HepG2 (cell line): ENCODE data around the gene FMNL2. TPM values are rescaled to one million over a fixed set of nuclear protein-coding genes. Genes with fewer than 3 reads are reported as not detected.

Experiments
- AKAP8 ChIP-seq: sonication (generic); formaldehyde crosslinking; IDR thresholded peaks from 2 replicates; pipeline ENCODE4 v1.5.1; 2020; ENCODE audit warnings: mild to moderate bottlenecking, missing genetic modification reagents
- ATF1 ChIP-seq: IDR thresholded peaks from 2 replicates; pipeline ENCODE4 v1.6.1; 2016; ENCODE audit warnings: mild to moderate bottlenecking, control low read depth
- CAMTA2 ChIP-seq: sonication (generic); formaldehyde crosslinking; IDR thresholded peaks from 2 replicates; pipeline ENCODE4 v1.4.0; 2020; ENCODE audit warnings: mild to moderate bottlenecking, missing genetic modification reagents, borderline replicate concordance
- HNRNPH1 ChIP-seq: fragments of 200-400 bp; formaldehyde crosslinking; optimal IDR thresholded peaks from 2 replicates; pipeline ENCODE3; 2017; ENCODE audit warnings: mild to moderate bottlenecking, low read depth, low read length
- MEF2D ChIP-seq: sonication (generic); formaldehyde crosslinking; IDR thresholded peaks from 2 replicates; pipeline ENCODE4 v1.5.1; 2020; ENCODE audit warnings: mild to moderate bottlenecking, missing genetic modification reagents
- NONO ChIP-seq, 2 experiments: fragments of 450-650 bp in 1 of 2; sonication (generic) in 1 of 2; formaldehyde crosslinking in 1 of 2; IDR thresholded peaks in 1 of 2; conservative IDR thresholded peaks in 1 of 2; 2 replicates each; pipeline versions ENCODE4 v1.6.1 to v1.8.0; 2017 to 2022; ENCODE audit warnings: mild to moderate bottlenecking in 1 of 2, missing genetic modification reagents in 1 of 2, moderate library complexity in 1 of 2
- SOX13 ChIP-seq, 3 experiments: fragments of 450-650 bp in 1 of 3; sonication (generic) in 1 of 3; formaldehyde crosslinking in 1 of 3; IDR thresholded peaks in 2 of 3; conservative IDR thresholded peaks in 1 of 3; 2 replicates each; pipeline versions ENCODE4 v1.5.0 to v1.6.1; 2016 to 2020; ENCODE audit warnings: antibody characterized with exemption in 1 of 3, mild to moderate bottlenecking in 1 of 3, missing compliant biosample characterization in 1 of 3, missing genetic modification reagents in 1 of 3, moderate library complexity in 1 of 3
- TOE1 ChIP-seq: sonication (generic); formaldehyde crosslinking; IDR thresholded peaks from 2 replicates; pipeline ENCODE4 v1.4.0; 2020; ENCODE audit warnings: mild to moderate bottlenecking, missing genetic modification reagents
- TP53 ChIP-seq: sonication (generic); formaldehyde crosslinking; conservative IDR thresholded peaks from 2 replicates; pipeline ENCODE4 v1.4.0; 2020; ENCODE audit warnings: missing genetic modification reagents
- ZBTB3 ChIP-seq: sonication (generic); formaldehyde crosslinking; IDR thresholded peaks from 2 replicates; pipeline ENCODE4 v1.4.0; 2020; ENCODE audit warnings: low read depth, mild to moderate bottlenecking, moderate library complexity, missing genetic modification reagents, borderline replicate concordance
- ZNF180 ChIP-seq: sonication (generic); formaldehyde crosslinking; IDR thresholded peaks from 2 replicates; pipeline ENCODE4 v1.4.0; 2020; ENCODE audit warnings: low read depth, missing genetic modification reagents, borderline replicate concordance
- ZNF674 ChIP-seq: sonication (generic); formaldehyde crosslinking; IDR thresholded peaks from 2 replicates; pipeline ENCODE4 v1.5.0; 2020; ENCODE audit warnings: low read depth, mild to moderate bottlenecking, missing genetic modification reagents
- ZNF772 ChIP-seq: sonication (generic); formaldehyde crosslinking; IDR thresholded peaks from 2 replicates; pipeline ENCODE4 v1.5.0; 2020; ENCODE audit warnings: mild to moderate bottlenecking, missing genetic modification reagents
- ZNF839 ChIP-seq: sonication (generic); formaldehyde crosslinking; IDR thresholded peaks from 2 replicates; pipeline ENCODE4 v1.4.0; 2020; ENCODE audit warnings: missing genetic modification reagents, mild to moderate bottlenecking, borderline replicate concordance
- ZSCAN29 ChIP-seq: sonication (generic); formaldehyde crosslinking; conservative IDR thresholded peaks from 2 replicates; pipeline ENCODE4 v1.4.0; 2020; ENCODE audit warnings: mild to moderate bottlenecking, missing genetic modification reagents
- ZSCAN30 ChIP-seq: sonication (generic); formaldehyde crosslinking; IDR thresholded peaks from 2 replicates; pipeline ENCODE4 v1.5.0; 2020; ENCODE audit warnings: mild to moderate bottlenecking, missing genetic modification reagents
- polyA plus RNA-seq, 8 experiments: library from polyadenylated mRNA; depleted of rRNA in 3 of 8; stranded (reverse) in 7 of 8; unstranded in 1 of 8; fragments of >200 nt; fragmentation: Illumina TruSeq in 4 of 8; extraction: Trizol in 4 of 8; gene quantifications; 2 replicates each; pipeline versions ENCODE4 v1.2.1 to v1.2.3, GENCODE V29; 2011 to 2016; ENCODE audit warnings: low read depth in 4 of 8, missing spikeins in 1 of 8, mixed read lengths in 1 of 8; ENCODE audit not compliant: insufficient read depth in 1 of 8
- total RNA-seq, 5 experiments: library from RNA; depleted of rRNA; stranded (reverse); fragments of >200 nt; fragmentation: Illumina TruSeq; extraction: Trizol; gene quantifications; 2 replicates each; pipeline ENCODE4 v1.2.3, GENCODE V29; 2016; ENCODE audit warnings: low read depth in 1 of 5
- TF ChIP-seq, protein P1 (sequence below): sonication (generic); formaldehyde crosslinking; IDR thresholded peaks from 2 replicates; pipeline ENCODE4 v1.5.1; 2020; ENCODE audit warnings: missing genetic modification reagents, mild to moderate bottlenecking, borderline replicate concordance
- TF ChIP-seq, protein P2 (sequence below): IDR thresholded peaks from 2 replicates; pipeline ENCODE4 v1.4.0; 2020; ENCODE audit warnings: mild to moderate bottlenecking, missing genetic modification reagents
- TF ChIP-seq, protein P3 (sequence below): sonication (generic); formaldehyde crosslinking; IDR thresholded peaks from 2 replicates; pipeline ENCODE4 v1.4.0; 2020; ENCODE audit warnings: missing genetic modification reagents
- TF ChIP-seq, protein P4 (sequence below): sonication (generic); formaldehyde crosslinking; IDR thresholded peaks from 2 replicates; pipeline ENCODE4 v1.8.0; 2022; ENCODE audit warnings: missing genetic modification reagents, mild to moderate bottlenecking, moderate library complexity, borderline replicate concordance

The FMNL2 gene
- total and polyA plus RNA-seq, 2 of the 13 experiments (the other 11 are each of a cell fraction or from before 2014, with no cell fraction given), result 66.5 to 67.7 TPM

DNA sequence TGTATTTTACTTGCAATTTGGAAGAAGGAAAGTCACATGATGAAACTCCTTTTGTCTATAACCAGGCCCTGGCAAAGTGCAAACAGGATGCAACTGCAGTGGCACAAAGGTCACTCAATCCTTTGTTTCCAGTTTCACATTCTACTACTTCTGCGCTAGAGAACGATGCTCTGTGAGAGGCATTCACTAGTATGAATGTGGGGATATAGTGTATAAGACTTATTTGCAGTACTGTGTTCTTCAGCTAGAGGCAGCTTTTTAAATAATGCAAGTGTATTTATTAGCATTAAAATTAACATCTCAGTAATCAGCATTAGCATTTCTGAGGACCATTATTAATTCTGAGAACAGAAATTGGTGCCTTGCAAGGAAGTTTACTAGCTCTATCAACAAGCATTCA is 313.4 kb downstream of the FMNL2 start (continued):
- TF ChIP-seq, protein P1, sequence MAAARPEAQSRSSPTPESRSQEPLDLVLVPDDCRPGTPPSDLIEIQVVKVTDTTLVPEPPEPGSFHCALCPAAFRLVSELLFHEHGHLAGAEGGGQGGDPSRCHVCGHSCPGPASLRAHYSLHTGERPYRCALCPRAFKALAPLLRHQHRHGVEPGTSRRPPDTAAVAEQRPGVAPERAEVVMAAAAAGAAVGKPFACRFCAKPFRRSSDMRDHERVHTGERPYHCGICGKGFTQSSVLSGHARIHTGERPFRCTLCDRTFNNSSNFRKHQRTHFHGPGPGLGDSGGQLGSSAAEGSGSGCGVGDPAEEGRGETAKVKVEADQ (CRISPR knock-in tag), result no peak
- TF ChIP-seq ZNF839 (CRISPR knock-in tag) (no peak), ZNF180 (CRISPR knock-in tag) (no peak), AKAP8 (CRISPR knock-in tag) (no peak), HNRNPH1 (no peak), ZNF674 (CRISPR knock-in tag) (no peak), MEF2D (CRISPR knock-in tag) (no peak), NONO (IDR thresholded peaks at IDR 0.05) (no peak), NONO (CRISPR knock-in tag; conservative IDR thresholded peaks at IDR 0.05) (no peak), ZSCAN29 (no peak), ATF1 (no peak), ZSCAN30 (no peak), CAMTA2 (CRISPR knock-in tag) (no peak), SOX13 (IDR thresholded peaks at IDR 0.05) (peak; percentile 87), SOX13 (CRISPR knock-in tag; conservative IDR thresholded peaks at IDR 0.05 in 1 of 2, IDR thresholded peaks at IDR 0.05 in 1 of 2) (peak in 1 of 2 experiments; percentile 97; a peak in 2 of 4 replicates), ZNF772 (no peak), ZBTB3 (CRISPR knock-in tag) (no peak), TOE1 (no peak), TP53 (CRISPR knock-in tag) (no peak)
- TF ChIP-seq, protein P2, sequence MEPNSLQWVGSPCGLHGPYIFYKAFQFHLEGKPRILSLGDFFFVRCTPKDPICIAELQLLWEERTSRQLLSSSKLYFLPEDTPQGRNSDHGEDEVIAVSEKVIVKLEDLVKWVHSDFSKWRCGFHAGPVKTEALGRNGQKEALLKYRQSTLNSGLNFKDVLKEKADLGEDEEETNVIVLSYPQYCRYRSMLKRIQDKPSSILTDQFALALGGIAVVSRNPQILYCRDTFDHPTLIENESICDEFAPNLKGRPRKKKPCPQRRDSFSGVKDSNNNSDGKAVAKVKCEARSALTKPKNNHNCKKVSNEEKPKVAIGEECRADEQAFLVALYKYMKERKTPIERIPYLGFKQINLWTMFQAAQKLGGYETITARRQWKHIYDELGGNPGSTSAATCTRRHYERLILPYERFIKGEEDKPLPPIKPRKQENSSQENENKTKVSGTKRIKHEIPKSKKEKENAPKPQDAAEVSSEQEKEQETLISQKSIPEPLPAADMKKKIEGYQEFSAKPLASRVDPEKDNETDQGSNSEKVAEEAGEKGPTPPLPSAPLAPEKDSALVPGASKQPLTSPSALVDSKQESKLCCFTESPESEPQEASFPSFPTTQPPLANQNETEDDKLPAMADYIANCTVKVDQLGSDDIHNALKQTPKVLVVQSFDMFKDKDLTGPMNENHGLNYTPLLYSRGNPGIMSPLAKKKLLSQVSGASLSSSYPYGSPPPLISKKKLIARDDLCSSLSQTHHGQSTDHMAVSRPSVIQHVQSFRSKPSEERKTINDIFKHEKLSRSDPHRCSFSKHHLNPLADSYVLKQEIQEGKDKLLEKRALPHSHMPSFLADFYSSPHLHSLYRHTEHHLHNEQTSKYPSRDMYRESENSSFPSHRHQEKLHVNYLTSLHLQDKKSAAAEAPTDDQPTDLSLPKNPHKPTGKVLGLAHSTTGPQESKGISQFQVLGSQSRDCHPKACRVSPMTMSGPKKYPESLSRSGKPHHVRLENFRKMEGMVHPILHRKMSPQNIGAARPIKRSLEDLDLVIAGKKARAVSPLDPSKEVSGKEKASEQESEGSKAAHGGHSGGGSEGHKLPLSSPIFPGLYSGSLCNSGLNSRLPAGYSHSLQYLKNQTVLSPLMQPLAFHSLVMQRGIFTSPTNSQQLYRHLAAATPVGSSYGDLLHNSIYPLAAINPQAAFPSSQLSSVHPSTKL (CRISPR knock-in tag), result peak; percentile 55
- TF ChIP-seq, protein P3, sequence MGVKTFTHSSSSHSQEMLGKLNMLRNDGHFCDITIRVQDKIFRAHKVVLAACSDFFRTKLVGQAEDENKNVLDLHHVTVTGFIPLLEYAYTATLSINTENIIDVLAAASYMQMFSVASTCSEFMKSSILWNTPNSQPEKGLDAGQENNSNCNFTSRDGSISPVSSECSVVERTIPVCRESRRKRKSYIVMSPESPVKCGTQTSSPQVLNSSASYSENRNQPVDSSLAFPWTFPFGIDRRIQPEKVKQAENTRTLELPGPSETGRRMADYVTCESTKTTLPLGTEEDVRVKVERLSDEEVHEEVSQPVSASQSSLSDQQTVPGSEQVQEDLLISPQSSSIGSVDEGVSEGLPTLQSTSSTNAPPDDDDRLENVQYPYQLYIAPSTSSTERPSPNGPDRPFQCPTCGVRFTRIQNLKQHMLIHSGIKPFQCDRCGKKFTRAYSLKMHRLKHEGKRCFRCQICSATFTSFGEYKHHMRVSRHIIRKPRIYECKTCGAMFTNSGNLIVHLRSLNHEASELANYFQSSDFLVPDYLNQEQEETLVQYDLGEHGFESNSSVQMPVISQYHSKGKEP (CRISPR knock-in tag), result no peak
- TF ChIP-seq, protein P4, sequence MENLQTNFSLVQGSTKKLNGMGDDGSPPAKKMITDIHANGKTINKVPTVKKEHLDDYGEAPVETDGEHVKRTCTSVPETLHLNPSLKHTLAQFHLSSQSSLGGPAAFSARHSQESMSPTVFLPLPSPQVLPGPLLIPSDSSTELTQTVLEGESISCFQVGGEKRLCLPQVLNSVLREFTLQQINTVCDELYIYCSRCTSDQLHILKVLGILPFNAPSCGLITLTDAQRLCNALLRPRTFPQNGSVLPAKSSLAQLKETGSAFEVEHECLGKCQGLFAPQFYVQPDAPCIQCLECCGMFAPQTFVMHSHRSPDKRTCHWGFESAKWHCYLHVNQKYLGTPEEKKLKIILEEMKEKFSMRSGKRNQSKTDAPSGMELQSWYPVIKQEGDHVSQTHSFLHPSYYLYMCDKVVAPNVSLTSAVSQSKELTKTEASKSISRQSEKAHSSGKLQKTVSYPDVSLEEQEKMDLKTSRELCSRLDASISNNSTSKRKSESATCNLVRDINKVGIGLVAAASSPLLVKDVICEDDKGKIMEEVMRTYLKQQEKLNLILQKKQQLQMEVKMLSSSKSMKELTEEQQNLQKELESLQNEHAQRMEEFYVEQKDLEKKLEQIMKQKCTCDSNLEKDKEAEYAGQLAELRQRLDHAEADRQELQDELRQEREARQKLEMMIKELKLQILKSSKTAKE, result no peak
